Neuronal stem cell (in vitro differentiated cells): ENCODE measurements around the gene KRT33B.
"Not testable (repeated sequence)": the region's sequence is repeated elsewhere in the genome, so short reads cannot be mapped to it uniquely, and the experiment has no call there.

ENCODE experiments used
- DNase-seq: peaks from one replicate; pipeline ENCODE4 v3.0.0-alpha.2; 2013; ENCODE audit warnings: low spot score
- H2AFZ ChIP-seq: one replicate; pipeline ENCODE4 v1.6.1; 2013; ENCODE audit warnings: mild to moderate bottlenecking, low read length, inconsistent platforms
- H2AK5ac ChIP-seq: 2 replicates; pipeline ENCODE4 v1.6.1; 2013; ENCODE audit warnings: low read depth, mild to moderate bottlenecking, inconsistent platforms, low read length, moderate library complexity, mixed read lengths
- H2BK120ac ChIP-seq: 2 replicates; pipeline ENCODE4 v1.6.1; 2013; ENCODE audit warnings: low read depth, mild to moderate bottlenecking, inconsistent platforms, low read length, moderate library complexity, mixed read lengths
- H2BK12ac ChIP-seq: one replicate; pipeline ENCODE4 v1.6.1; 2013; ENCODE audit warnings: low read length, inconsistent platforms
- H2BK15ac ChIP-seq: 2 replicates; pipeline ENCODE4 v1.6.1; 2013; ENCODE audit warnings: mild to moderate bottlenecking, low read length, inconsistent platforms, mixed read lengths
- H2BK5ac ChIP-seq: one replicate; pipeline ENCODE4 v1.6.1; 2013; ENCODE audit warnings: inconsistent platforms, mild to moderate bottlenecking, low read length, moderate library complexity
- H3K14ac ChIP-seq: one replicate; pipeline ENCODE4 v1.6.1; 2013; ENCODE audit warnings: low read length, inconsistent platforms
- H3K18ac ChIP-seq: 2 replicates; pipeline ENCODE4 v1.6.1; 2013; ENCODE audit warnings: low read length, inconsistent platforms
- H3K23ac ChIP-seq: 2 replicates; pipeline ENCODE4 v1.6.1; 2013; ENCODE audit warnings: low read depth, mild to moderate bottlenecking, mixed read lengths, low read length, inconsistent platforms; ENCODE audit not compliant: poor library complexity
- H3K27ac ChIP-seq: replicated peaks from 3 replicates; pipeline ENCODE4 v1.5.1; 2013; ENCODE audit warnings: low read length, inconsistent platforms
- H3K27me3 ChIP-seq, 3 experiments: 2 replicates each; pipeline ENCODE4 v1.6.1; 2013; ENCODE audit warnings: low read length in 3 of 3, mild to moderate bottlenecking in 2 of 3, inconsistent platforms in 1 of 3, low read depth in 1 of 3, mixed read lengths in 1 of 3, moderate library complexity in 1 of 3; ENCODE audit not compliant: control insufficient read depth in 3 of 3, insufficient read depth in 3 of 3
- H3K36me3 ChIP-seq, 2 donors: replicated peaks in 1 of 2; 2 replicates each; pipeline ENCODE4 v1.6.1; 2013; ENCODE audit warnings: low read length in 2 of 2; ENCODE audit not compliant: control insufficient read depth in 2 of 2, insufficient read depth in 2 of 2
- H3K4ac ChIP-seq: 2 replicates; pipeline ENCODE4 v1.6.1; 2013; ENCODE audit warnings: inconsistent platforms, mild to moderate bottlenecking, low read length, moderate library complexity
- H3K4me1 ChIP-seq, 2 donors: 1 replicate in 1 of 2; 2 replicates in 1 of 2; pipeline ENCODE4 v1.6.1; 2013; ENCODE audit warnings: low read length in 2 of 2, low read depth in 1 of 2; ENCODE audit not compliant: control insufficient read depth in 2 of 2, insufficient read depth in 1 of 2
- H3K4me2 ChIP-seq: one replicate; pipeline ENCODE4 v1.6.1; 2013; ENCODE audit warnings: mild to moderate bottlenecking, low read length, inconsistent platforms; ENCODE audit not compliant: insufficient read depth, poor library complexity, severe bottlenecking
- H3K4me3 ChIP-seq, 2 donors: 2 replicates each; pipeline ENCODE4 v1.5.1; 2013; ENCODE audit warnings: low read length in 2 of 2, mild to moderate bottlenecking in 2 of 2, inconsistent platforms in 1 of 2, moderate library complexity in 1 of 2
- H3K79me1 ChIP-seq: one replicate; pipeline ENCODE4 v1.6.1; 2013; ENCODE audit warnings: low read depth, mild to moderate bottlenecking, inconsistent platforms, low read length, moderate library complexity
- H3K9ac ChIP-seq: one replicate; pipeline ENCODE4 v1.6.1; 2013; ENCODE audit warnings: mild to moderate bottlenecking, low read depth, low read length, inconsistent platforms; ENCODE audit not compliant: poor library complexity
- H3K9me3 ChIP-seq, 2 donors: replicated peaks in 1 of 2; 2 replicates each; pipeline versions ENCODE3 to v1.6.1; 2013; ENCODE audit warnings: low read length in 2 of 2, mild to moderate bottlenecking in 2 of 2, inconsistent platforms in 1 of 2, low read depth in 1 of 2, mixed read lengths in 1 of 2, moderate library complexity in 1 of 2; ENCODE audit not compliant: control insufficient read depth in 2 of 2, insufficient read depth in 1 of 2
- H4K8ac ChIP-seq: one replicate; pipeline ENCODE4 v1.6.1; 2013; ENCODE audit warnings: low read depth, mild to moderate bottlenecking, inconsistent platforms, low read length, moderate library complexity
- H4K91ac ChIP-seq: one replicate; pipeline ENCODE4 v1.6.1; 2013; ENCODE audit warnings: low read length, low read depth, mild to moderate bottlenecking, inconsistent platforms; ENCODE audit not compliant: poor library complexity
- WGBS, 2 donors: extraction: QIAGEN DNeasy Blood & Tissue Kit; methylation state at CpG; one replicate each; pipeline ENCODE4 v1.1.7; 2013; ENCODE audit warnings: missing lambda C conversion rate in 2 of 2, mixed read lengths in 1 of 2; ENCODE audit not compliant: insufficient read length in 2 of 2, insufficient replicate concordance in 1 of 2; ENCODE audit errors: extremely low coverage in 2 of 2; 5-methylcytosine and 5-hydroxymethylcytosine counted together

Gene KRT33B

DNA sequence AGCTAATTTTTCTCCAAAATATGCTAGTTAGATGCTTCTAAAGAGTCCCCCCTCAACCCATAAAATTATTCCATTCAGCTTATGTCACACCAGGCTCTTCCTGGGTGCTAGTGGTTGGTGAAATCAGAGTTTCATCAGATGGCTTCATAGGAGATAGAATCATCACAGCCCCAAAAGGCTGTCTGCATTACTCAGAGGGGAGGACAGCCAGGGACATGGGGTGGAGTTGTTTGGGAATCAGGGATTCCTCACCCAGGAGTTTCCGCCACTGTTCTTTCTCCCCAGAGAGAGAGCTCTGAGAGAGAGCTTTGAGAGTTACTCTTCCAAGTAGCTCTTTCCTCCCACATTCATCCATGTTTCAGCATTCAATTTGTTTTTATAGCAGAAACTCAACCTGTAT, 12.8 kb upstream of the KRT33B start:
- H2BK15ac ChIP-seq = no peak overlapping the region
- no CpG with 5 or more reads among the region's 1 CpG for WGBS, 2 donors
- H3K14ac ChIP-seq = no peak overlapping the region
- no peak overlapping the region for H4K91ac ChIP-seq
- H3K4me1 ChIP-seq = no peaks in the 10 kb centered on the region
- H4K8ac ChIP-seq = no peak overlapping the region
- no peak overlapping the region for H2BK5ac ChIP-seq
- H3K27me3 ChIP-seq = no peaks in the 10 kb centered on the region
- H3K18ac ChIP-seq = no peak overlapping the region
- no peak for DNase-seq
- no peak overlapping the region for H2AFZ ChIP-seq
- H2BK120ac ChIP-seq = no peak overlapping the region
- no peak overlapping the region for H3K4ac ChIP-seq
- no peaks in the 10 kb centered on the region for H3K79me1 ChIP-seq
- no peak overlapping the region for H3K27ac ChIP-seq
- no peaks in the 10 kb centered on the region for H3K36me3 ChIP-seq
- H3K9me3 ChIP-seq = no peaks in the 10 kb centered on the region
- H3K4me2 ChIP-seq = no peak overlapping the region
- H3K9ac ChIP-seq = no peak overlapping the region
- no peak overlapping the region for H2BK12ac ChIP-seq
- H3K23ac ChIP-seq = no peak overlapping the region
- no peak overlapping the region for H2AK5ac ChIP-seq
- H3K4me3 ChIP-seq = no peak overlapping the region

DNA sequence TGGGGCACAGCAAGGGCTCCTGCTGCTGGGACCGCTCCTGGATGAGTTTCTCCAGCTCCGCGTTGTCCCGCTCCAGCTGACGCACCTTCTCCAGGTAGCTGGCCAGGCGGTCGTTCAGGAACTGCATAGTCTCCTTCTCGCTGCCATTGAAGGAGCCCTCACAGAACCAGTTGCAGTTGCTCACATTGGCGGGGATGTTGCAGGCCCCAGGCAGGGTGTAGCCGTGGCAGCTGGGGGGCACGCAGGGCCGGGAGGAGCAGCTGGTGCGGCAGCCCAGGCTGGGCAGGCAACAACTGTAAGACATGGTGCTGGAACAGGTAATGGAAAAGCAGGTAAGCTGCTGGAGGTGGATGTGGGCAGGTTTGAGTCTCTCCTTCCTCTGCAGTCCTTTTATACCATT, 12.3 kb upstream of the KRT33B start, which contains the start of gene KRT34:
Gene KRT34 (minus strand): TSS at position 364 of the 400 bp plus-strand sequence. CDS start 60 bp downstream, at position 304.
- not testable (repeated sequence) for H2AFZ ChIP-seq, DNase-seq, H3K14ac ChIP-seq, H3K9me3 ChIP-seq, H4K91ac ChIP-seq, H4K8ac ChIP-seq, H3K4ac ChIP-seq, H3K36me3 ChIP-seq, H3K79me1 ChIP-seq, H3K4me2 ChIP-seq, H2AK5ac ChIP-seq, H2BK120ac ChIP-seq, H3K18ac ChIP-seq, H3K4me3 ChIP-seq, H3K27me3 ChIP-seq, H3K27ac ChIP-seq, H2BK12ac ChIP-seq, H3K23ac ChIP-seq, H2BK5ac ChIP-seq, H3K9ac ChIP-seq, H3K4me1 ChIP-seq, H2BK15ac ChIP-seq
- WGBS, 2 donors = no CpG with 5 or more reads among the region's 13 CpGs

DNA sequence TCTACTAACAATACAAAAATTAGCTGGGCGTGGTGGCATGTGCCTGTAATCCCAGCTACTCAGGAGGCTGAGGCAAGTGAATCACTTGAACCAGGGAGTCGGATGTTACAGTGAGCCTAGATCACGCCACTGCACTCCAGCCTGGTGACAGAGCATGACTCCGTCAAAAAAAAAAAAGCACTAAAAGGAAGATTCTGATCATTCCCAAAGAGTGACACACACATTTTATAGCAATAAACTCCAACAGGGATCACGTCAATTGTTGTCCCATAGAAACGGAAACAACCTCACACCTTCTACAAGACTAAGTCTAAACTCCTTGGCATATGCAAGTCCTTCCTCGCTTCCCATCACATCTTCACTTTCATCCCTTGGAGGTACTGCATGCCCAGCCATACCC, 10.5 kb upstream of the KRT33B start:
- H4K91ac ChIP-seq, H2BK12ac ChIP-seq, H4K8ac ChIP-seq, H3K18ac ChIP-seq, H2BK120ac ChIP-seq, H3K23ac ChIP-seq, H3K4me3 ChIP-seq, H3K36me3 ChIP-seq, H3K4ac ChIP-seq, H3K4me1 ChIP-seq, H3K4me2 ChIP-seq, H3K27me3 ChIP-seq, H3K79me1 ChIP-seq, H2BK5ac ChIP-seq, H3K27ac ChIP-seq, H2BK15ac ChIP-seq, H2AFZ ChIP-seq, H3K9me3 ChIP-seq, H3K9ac ChIP-seq, DNase-seq, H3K14ac ChIP-seq, H2AK5ac ChIP-seq: not testable (repeated sequence)
- no CpG with 5 or more reads among the region's 7 CpGs for WGBS, 2 donors

DNA sequence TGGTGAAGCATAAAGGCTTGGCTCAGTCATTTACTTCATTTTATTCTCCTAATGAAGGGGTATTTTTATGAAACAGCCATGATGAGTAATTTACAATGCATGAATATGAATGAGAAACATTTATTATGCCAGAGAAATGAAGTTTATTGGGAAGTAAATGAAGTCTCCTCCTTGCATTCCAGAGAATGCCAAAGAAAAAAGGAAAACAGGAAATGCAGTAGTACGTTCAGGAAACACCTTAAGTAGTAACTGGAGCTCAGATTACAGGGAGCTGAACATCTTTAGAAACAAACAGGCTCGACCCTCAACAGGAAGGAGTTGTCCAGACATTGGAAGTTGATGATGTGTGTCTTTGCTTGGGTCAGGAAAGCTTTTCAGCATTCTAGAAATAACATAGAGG, 7.9 kb upstream of the KRT33B start:
- no peak overlapping the region for H3K9ac ChIP-seq
- no peak overlapping the region for H3K14ac ChIP-seq
- H3K27me3 ChIP-seq = no peaks in the 10 kb centered on the region
- no peak overlapping the region for H2BK15ac ChIP-seq
- H3K18ac ChIP-seq = no peak overlapping the region
- WGBS, 2 donors = no CpG with 5 or more reads among the region's 2 CpGs
- no peak overlapping the region for H3K23ac ChIP-seq
- DNase-seq = no peak
- no peak overlapping the region for H2AK5ac ChIP-seq
- no peaks in the 10 kb centered on the region for H3K4me1 ChIP-seq
- H2BK12ac ChIP-seq = no peak overlapping the region
- no peaks in the 10 kb centered on the region for H3K79me1 ChIP-seq
- no peak overlapping the region for H2BK5ac ChIP-seq
- H3K36me3 ChIP-seq = no peaks in the 10 kb centered on the region
- H4K91ac ChIP-seq = no peak overlapping the region
- no peak overlapping the region for H3K4me3 ChIP-seq
- H2BK120ac ChIP-seq = no peak overlapping the region
- no peak overlapping the region for H3K4me2 ChIP-seq
- no peak overlapping the region for H3K4ac ChIP-seq
- no peak overlapping the region for H3K27ac ChIP-seq
- H3K9me3 ChIP-seq = no peaks in the 10 kb centered on the region
- no peak overlapping the region for H2AFZ ChIP-seq
- H4K8ac ChIP-seq = no peak overlapping the region
